ENCODE data around the gene BCKDHB.

BCKDHB gene

DNA sequence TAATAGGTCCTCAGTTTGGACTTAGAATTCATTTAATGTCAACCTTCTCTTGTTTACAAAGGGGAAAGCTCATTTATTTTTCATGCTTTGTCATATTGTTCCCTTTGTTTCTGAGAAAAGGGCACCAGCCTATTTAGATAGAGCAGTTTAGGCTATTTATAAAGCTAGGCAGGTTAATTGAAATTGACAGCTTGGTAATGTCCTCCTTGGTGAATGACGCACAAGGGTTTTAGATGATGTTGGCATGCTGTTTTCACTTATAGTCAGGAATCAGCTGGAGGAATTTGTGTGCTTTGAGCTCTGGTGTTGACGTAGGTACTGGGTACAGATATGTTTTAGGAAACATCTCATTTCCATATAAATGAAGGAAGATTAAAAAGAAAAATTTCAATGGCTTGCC is 45.2 kb downstream of the BCKDHB start:
- FAIRE-seq, result no peak

DNA sequence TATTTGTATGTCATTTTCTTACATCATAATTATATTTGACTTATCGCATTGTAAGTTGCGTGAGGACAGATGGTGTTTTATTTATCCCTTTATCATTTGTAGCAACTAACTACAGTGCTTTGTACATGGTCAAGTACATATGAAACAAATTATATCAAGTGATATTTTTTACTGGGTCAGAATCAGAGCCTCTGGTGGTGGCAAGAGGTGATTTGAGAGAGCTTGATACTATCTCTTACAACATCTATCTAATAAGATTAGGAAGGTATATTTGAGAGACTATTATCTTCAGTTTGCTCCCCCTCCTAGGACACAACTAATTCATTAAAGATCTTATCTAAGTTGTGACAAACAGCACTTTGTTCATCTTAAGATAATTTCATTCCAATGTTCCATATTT is 47.7 kb downstream of the BCKDHB start:
- no peak for FAIRE-seq

DNA sequence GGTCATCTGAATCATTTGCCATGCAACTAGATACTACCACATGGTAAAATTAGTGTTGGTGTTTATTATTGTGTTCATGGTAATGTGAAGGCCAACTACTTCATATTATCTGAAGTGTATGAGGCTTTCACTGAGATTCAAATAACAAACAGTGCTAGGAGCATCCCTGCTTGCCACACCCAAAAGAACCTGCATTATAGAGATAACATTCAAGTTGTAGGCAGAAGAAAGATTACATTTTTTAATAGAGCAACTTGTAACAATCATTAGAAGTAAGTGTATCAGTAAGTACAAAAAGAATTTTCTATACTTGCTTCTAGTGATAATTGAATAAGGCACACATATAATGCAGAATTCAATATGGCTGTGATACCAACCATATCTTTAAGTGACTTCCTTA is 49.8 kb downstream of the BCKDHB start:
- FAIRE-seq, result no peak

DNA sequence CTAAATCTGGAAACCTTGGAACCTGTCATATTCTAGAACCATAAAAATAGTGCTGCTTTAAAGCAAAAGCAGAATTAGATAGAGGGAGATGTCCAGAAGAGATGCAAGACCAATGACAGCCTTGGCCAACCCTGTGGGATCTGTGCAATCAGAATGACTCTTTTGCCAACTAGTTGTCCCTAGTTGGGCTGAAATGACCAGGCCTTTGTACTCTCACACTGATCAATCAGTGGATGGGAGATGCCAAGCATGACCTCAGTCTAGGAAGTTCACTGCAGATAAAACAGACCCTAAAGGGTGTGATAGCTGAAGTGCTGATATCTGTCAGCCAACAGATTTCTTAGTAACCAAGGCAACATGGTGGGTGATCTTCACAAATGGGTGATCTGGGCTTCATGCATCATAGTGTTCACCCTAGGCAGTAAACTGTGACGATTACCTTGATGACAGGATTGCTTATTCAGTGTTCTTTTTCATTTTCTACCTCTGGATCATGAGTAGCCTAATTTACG is 52.1 kb downstream of the BCKDHB start:
- no peak for FAIRE-seq

DNA sequence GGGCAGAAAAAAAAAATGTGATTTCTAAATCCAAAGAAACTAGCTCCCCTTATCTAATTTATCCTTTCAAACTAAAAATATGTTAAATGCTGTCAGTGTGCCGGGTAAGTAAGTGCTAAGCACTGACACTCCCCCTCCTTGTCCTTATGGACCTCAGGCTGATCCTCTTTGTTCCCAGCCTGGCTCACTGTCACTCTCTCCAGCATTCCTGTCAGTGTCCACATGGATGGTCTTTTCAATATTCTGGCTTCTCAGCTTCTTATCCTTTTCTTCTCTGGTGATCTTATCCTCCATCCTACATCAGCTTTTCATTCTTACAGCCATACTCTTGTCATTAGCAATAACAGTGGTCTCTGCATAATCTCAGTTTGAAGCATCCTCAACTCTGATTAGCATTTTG is 55.0 kb downstream of the BCKDHB start:
- FAIRE-seq, result no peak

DNA sequence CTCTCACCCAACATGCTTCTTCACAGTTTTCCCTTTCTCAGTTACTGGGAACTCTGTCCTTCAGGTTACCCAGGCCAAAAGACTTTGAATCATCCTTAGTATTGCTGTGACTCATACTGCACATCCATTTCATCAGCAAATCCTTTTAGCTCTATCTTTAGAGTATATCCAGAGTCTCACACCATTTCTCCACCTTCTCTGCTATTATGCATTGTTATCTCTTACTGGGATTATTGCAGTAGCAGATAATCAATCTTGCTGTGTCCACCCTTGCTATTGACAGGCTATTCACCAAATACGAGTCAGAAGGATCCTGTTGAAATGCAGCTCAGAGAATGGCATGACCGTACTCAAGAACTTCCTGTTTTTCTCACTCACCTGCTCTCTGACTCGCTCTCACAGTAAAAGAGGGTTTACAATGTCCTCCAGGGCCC is 57.3 kb downstream of the BCKDHB start:
- no peak for FAIRE-seq

DNA sequence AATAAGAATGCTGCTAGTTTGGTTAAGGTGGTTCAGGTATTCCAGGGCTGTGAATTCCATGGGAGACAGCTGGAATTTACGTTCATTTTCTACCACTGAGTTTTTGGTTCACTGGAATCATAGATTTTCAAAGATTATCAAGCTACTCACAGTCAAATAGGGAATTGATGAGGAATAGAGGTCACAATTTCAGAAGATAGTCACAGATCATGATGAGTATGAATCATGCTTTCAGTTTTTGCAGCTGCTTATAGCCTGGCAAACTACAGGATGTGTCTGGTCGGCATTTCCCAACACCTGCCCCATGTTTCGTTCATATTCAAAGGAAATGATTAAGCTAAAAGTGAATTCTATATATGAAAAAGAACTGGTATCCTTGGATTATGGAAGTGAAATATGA is 58.7 kb downstream of the BCKDHB start:
- no peak for FAIRE-seq

DNA sequence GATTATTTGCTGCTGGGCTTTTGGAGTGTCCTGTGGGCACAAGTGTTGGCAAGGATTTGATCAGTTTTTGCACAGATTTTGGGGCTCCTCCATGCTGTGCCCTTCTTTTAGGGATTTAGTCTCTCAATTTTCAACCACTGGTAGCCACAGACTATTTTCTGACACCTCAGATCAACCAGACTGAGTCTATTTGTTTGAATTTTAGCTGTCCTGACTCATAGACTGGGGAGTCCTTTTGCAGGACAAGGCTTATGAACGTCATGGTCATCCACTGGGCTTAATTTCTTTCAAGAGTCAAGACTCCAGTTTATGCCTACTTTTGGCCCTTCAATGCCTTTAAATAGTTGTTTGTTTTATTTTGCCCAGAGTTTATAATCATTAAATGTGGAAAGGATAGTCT is 59.3 kb downstream of the BCKDHB start:
- FAIRE-seq, result no peak

DNA sequence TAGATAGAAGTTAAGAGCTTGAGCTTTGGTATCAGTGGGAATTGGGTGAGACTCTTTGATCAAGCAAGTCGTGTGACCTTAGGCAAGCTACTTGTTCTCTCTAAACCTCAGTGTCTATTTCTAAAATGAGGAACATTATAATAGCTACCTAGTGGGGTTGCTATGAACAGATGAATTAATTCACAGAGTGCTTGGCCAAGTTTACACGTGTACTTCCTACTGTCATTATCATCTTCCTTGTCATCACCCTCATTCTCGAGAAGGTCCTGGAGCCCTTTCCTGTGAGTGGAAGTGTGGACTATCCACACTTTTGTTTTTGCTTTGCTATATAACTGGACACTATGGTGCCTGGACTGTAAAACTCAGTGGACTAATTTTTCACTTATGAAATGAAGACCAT is 64.0 kb downstream of the BCKDHB start:
- no peak for FAIRE-seq

DNA sequence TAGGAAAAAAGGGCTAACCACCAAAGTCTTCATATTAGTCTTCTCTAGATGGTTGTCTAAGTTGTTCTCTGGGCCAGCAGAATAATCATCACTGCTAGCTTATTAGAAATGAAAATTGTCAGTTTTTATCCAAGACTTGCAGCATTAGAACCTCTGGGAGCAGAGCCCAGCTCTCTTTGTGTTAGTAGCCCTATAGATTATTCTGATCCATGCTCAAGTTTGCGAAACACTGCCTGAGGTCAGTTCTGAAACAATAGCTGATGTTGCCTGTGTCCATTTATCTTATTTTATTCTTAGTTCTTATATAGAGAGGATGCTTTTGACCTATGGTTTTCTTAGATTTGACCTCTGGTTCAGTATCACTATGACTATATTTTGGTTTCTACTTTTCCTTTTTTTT is 66.9 kb downstream of the BCKDHB start:
- FAIRE-seq, result no peak

DNA sequence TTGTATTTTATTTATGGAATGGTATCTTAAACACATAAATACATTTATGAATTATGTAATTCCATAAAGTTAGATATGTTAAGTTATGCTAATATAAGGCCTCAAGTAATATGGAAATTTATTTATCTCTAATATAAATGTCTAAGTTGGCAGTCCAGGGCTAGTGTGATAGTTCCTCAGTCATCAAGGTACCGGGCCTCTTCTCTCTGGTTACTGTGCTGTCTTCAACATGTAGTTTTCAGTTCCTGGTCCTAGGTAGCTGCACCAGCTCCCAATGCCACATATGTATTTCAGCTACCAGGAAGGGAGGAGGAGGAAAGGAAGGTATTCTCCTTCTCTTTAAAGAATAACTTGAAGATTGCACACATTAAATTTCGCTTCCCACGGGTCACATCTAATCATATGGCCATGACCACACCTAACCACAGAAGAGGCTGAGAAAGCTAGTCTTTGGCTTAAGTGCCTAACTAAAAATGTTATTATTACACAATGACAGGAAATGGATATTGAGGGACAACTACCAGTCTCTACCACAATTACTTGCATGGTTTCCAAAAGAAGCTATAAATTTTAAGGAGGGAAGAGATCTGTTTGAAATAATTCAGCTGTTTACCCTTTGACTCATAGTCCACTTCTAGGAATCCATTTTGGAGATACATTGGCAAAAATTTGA is 68.6 kb downstream of the BCKDHB start:
- no peak for FAIRE-seq

DNA sequence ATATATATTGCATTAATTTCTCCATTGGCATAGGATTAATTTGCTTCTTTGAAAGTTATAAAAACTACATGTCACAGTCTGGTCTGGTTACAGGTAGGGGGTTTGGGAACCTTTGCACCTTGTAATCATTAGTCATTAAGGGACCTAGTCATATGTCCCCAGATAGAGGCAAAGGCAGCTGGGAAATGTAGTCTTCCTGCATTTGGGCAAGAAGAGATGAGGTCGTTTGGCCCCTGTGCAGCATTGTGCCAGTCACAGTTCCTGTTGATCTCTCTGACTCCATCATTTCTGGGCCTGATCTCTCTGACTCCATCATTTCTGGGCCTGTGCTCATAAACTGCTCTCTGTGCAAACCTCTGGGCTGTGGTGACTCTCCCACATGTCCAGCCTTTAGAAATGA is 73.2 kb downstream of the BCKDHB start:
- FAIRE-seq, result no peak

DNA sequence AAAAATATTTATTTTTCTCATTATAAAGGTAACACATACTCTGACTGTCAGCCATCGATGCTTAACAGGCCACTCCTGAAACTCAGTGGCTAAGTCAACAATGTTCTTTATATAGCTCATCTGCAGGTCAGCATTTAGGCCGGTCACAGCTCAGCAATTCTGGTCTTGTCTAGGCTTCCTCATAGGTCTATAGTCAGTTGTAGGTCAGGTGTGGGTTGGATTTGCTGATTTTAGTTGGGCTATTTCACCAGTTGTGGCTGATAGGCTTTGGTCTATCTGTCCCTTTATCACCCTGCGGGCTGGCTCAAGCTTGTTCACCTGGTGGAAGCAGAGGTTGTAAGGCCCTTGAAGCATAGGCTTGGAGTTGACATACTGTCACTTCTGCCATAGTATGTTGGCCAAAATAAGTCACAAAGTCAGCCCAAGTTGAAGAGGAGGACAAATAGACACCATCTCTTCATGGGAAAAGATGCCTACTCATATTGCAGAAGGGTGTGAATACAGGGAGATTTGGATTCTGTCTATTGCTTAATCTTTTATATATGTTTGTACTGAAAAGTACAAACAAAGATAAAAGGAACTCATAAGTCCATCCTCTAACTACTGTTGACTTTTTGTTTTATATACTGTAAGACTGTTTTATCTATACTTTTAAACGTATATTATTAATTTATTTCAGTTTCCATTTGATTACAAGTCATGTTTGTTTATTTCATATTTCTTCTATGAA is 75.0 kb downstream of the BCKDHB start:
- no peak for FAIRE-seq

DNA sequence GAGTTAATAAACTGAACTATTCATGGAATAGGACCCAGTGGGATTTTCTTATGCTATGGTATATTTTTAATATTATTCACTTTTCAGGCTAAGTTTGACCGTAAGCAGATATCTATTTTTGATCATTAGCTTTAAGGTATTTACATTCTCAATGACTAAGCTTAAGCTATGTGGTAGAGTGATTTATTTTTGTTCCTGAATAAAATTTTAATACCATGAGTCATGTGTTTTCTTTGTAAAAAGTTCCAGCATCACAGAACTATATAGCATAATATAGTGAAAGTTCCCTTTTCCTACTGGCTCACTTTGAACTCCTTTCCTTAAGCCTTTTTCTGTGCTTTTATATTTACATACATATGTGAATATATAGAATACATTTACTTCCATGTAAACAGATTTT is 75.8 kb downstream of the BCKDHB start:
- FAIRE-seq, result no peak

DNA sequence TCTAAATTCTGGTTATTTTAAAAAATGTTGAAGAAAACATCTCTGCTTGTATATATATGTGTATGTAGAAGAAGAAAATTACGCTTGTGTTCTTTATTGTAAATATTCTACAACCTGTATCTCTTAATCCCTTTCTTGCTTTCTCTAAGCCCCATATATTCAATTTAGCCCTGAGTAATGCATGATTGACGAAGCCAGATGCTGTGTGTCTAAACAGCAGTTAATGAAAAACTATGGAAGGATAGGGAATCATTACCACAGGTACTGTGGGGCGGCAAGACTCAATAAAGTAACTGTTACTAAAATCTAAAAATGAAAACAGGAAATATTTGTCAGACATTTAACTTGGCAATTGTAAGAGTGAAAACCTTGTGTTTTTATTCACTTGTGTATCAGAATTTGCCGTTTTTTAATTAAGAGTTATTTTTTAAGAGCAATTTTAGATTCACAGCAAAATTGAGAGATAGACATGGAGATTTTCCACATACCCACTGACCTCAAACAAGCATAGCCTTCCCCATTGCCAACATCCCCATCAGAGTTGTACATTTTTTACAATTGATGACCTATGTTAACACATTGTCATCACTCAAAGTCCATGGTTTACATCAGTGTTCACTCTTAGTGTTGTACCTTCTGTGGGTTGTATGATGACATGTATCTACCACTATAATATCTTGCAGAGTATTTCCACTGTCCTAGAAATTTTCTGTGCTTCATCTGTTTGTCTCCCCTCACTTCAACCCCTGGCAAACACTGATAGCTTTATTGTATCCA is 76.7 kb downstream of the BCKDHB start:
- FAIRE-seq, result no peak

DNA sequence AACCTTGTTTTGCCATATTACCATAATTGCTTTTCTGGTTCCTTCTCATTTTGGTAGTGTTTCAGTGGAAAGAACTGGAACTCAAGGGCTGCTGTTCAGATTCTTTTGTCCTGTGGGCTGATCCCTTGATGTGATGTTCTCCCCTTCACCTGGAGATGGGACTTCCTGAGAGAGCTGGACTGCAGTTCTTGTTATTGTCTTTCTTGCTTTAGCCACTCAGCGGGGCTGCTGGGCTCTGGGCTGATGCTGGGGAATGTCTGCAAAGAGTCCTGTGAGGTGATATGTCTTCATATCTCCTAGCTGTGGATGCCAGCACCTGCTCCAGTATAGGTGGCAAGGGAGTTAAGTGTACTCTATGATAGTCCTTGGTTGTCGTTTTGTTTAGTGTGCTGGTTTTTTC is 79.0 kb downstream of the BCKDHB start:
- no peak for FAIRE-seq

DNA sequence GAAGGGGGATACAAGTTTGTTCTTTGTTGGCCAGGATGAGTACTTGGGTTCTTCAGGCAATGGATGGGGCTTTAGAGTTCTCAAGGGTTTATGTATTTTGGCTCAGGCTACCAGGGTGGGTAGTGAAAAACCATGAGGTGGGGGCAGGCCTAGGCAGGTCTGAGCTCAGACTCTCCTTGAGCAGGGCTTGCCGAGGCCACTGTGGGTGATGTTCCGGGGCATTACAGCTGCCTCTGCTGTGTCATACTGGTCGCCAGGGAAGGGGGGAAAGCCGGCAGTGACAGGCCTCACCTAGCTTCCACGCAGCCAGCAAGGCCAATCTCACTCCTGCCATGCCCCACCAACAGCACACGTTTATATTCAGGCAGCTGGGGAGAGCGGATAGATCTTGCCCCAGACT is 79.6 kb downstream of the BCKDHB start:
- FAIRE-seq, result no peak

DNA sequence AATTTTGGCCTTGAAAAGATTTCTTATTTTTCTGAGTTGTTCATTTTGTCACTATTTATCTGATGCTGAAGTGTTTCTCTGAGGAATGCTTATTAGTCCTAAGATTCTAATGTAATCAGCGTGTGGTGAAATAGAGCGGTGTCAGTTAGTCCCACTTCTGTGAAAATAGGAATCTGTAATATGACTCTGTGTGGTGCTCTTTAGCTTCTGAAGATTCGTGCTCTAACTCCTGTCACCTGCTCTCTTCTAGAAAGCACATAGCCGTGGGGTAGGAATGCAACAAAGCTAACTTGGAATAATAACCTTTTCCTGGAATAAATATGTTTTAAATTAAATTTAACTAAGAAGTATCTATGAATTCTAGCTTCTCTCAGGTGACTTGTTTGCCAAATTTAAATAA is 90.4 kb downstream of the BCKDHB start:
- FAIRE-seq, result no peak

DNA sequence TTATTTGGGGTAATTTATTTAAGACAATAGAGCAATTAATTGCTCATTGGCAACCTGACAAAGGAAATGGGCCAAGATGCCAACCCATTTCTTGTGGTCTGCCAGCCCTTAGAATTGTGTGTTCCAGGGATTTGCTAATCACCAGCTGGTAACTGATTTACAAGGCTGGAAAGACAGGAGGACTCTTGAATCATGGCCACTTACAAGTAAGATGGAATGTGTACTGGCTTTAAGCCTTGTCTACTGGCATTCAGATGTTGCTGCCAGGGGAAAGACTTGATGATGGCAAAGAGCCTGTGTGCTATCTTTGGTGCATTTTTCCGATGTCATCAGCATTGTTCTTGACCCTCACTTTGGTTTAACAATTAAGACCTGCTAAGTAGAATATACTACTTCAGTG is 91.0 kb downstream of the BCKDHB start:
- FAIRE-seq, result no peak

DNA sequence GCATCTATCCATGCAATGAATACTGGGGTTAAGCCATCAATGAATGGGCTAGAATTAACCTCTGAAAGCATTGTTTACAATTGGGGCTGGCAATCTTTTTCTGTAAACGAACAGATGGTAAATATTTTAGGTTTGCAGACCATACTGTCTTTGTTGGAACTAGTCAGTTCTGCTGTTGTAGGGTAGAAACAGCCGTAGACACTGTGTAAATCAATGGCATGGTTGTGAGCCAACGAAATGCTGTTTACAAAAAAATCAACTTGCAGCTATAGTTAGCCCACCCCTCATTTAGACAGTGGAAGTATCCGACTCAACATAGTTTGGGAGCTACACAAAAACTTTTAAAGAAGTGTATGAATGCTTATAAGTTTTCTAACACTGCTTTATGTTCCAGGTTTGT is 91.5 kb downstream of the BCKDHB start:
- FAIRE-seq, result no peak

DNA sequence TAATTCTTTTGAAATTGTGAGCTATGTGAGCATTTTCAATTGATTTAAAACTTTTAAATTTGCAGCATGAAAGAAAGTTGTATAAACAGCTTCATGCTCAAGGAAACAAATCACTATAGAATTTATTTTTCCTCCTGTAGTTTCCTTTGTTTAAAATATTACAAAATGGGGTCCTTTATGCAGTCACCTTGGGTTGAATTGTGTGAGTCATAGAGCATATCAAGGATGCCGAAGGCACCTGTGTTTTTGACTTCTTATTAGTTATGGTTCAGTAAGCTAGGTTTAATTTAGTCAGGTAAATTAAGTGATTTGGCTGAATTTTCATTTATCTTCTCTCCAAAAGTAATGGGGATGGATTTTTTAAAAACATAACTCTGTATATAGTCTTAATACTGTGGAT is 96.8 kb downstream of the BCKDHB start:
- no peak for FAIRE-seq

DNA sequence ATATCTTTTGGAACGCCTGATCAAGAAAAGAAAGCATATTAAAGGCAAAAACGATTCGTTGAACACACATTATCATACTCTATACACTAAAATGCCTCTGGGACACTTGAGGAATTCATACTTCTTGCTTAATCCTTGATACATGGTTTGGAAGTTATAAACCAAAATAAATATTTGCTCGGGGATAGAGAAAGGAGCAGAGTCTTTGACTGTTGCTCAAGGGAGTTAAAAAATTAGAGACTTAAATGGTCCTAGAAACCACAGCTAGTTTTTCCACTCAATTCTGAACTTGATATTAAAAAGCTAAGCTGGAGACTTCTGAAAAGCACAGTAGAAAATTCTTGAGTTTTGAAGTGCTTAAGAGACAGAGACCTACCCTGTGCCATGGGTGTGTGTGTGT is 98.9 kb downstream of the BCKDHB start:
- FAIRE-seq, result no peak

DNA sequence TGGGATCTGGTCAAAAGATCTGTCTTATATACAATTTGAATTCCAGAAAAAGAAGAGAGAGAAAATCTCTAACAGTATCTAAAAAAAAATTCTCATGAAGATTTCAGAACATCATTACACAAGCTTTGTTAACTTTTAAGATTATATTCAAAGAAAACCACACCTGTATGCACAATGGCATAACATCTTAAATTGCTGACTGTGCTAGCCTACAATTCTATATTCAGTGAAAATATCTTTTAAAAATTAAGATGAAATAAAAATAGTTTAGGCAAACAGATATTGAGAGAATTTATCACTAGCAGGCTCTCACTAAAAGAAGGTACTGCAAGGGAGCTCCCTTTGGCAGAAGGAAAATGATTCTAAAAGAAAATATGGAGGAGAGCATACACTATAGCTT is 100.3 kb downstream of the BCKDHB start:
- FAIRE-seq, result no peak

DNA sequence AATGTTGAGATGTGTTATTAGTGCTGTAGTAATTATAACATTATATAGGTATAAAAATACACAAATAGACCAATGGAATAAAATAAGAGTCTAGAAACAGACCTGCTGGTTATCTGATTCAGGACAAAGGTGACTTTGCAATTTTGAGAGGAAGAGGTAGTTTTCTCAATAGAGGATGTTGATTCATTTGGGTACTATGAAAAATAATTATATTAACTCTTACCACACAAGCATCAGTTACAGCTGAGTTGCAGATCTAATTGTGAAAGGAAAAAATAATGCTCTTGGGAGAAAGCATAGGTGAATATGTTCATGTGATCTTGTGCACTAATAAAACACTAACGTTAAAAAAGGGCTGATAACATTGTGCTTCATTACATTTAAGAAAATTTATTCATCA is 103.0 kb downstream of the BCKDHB start:
- FAIRE-seq, result no peak
